Liver (tissue), 3 donors: ENCODE data around the gene SCNN1A.

Source experiments
- ATF3 ChIP-seq: IDR thresholded peaks from 2 replicates; pipeline ENCODE4 v1.6.1; 2016; ENCODE audit warnings: antibody characterized with exemption
- CTCF ChIP-seq: fragments of 150-350 bp; IDR thresholded peaks from 2 replicates; pipeline ENCODE4 v1.5.1; 2017; ENCODE audit warnings: improper control_type of control experiment, low read depth, low read length; ENCODE audit not compliant: missing input control
- FOXA1 ChIP-seq: IDR thresholded peaks from 2 replicates; pipeline ENCODE4 v1.6.1; 2016; ENCODE audit warnings: antibody characterized with exemption
- HNF4A ChIP-seq, 2 donors: conservative IDR thresholded peaks; 2 replicates each; pipeline ENCODE4 v1.6.1; 2016; ENCODE audit warnings: antibody characterized with exemption in 2 of 2, mild to moderate bottlenecking in 2 of 2
- JUND ChIP-seq, 2 donors: IDR thresholded peaks; 2 replicates each; pipeline ENCODE4 v1.6.1; 2016; ENCODE audit warnings: antibody characterized with exemption in 2 of 2
- MAX ChIP-seq: IDR thresholded peaks from 2 replicates; pipeline ENCODE4 v1.6.1; 2016; ENCODE audit warnings: antibody characterized with exemption
- REST ChIP-seq: IDR thresholded peaks from 2 replicates; pipeline ENCODE4 v1.6.1; 2016; ENCODE audit warnings: antibody characterized with exemption, mild to moderate bottlenecking
- RXRA ChIP-seq, 2 donors: IDR thresholded peaks; 2 replicates each; pipeline ENCODE4 v1.6.1; 2017 to 2018; ENCODE audit warnings: antibody characterized with exemption in 2 of 2, mild to moderate bottlenecking in 1 of 2
- SP1 ChIP-seq: IDR thresholded peaks from 2 replicates; pipeline ENCODE4 v1.6.1; 2018; ENCODE audit warnings: antibody characterized with exemption, mild to moderate bottlenecking
- YY1 ChIP-seq: IDR thresholded peaks from 2 replicates; pipeline ENCODE4 v1.6.1; 2016; ENCODE audit warnings: antibody characterized with exemption, mild to moderate bottlenecking
- ZBTB33 ChIP-seq: IDR thresholded peaks from 2 replicates; pipeline ENCODE4 v1.6.1; 2016; ENCODE audit warnings: antibody characterized with exemption
- donor health status: healthy.
- donor health status: healthy.

GRCh38 chr12:6360578-6361490 is 14.5 kb downstream of the SCNN1A start:
- TF ChIP-seq CTCF (no peak), YY1 (no peak), HNF4A (conservative IDR thresholded peaks at IDR 0.05) (no peak), REST (no peak), JUND (IDR thresholded peaks at IDR 0.05) (no peak), RXRA (IDR thresholded peaks at IDR 0.05) (no peak), ZBTB33 (no peak), SP1 (no peak), FOXA1 (no peak), ATF3 (no peak), MAX (no peak)
